GM18907 (cell line): ENCODE measurements around the gene SRF.

Source experiments
- ATAC-seq: cut with Tn5 transposase; IDR thresholded peaks from one replicate; pipeline ENCODE4 v1.9.1; 2021; ENCODE audit warnings: mild to moderate bottlenecking, moderate library complexity; ENCODE audit not compliant: unreplicated experiment

The SRF gene

DNA sequence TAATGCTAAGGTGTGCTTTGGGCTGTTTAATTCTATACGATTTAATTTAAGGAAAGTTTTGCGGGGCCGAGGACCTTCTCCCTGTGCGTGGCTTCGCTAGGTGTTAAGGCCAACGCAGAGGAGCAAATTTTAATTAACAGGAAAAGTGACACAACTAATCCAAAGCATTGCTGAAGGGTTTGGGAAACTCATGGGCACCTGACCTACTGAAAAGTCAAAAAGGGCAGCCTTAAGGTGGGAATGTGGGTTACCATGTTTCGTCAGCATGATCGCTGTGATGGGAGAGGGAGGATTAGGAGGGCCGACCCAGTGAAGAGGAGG, 10.5 kb downstream of the SRF start:
- ATAC-seq = no peak

DNA sequence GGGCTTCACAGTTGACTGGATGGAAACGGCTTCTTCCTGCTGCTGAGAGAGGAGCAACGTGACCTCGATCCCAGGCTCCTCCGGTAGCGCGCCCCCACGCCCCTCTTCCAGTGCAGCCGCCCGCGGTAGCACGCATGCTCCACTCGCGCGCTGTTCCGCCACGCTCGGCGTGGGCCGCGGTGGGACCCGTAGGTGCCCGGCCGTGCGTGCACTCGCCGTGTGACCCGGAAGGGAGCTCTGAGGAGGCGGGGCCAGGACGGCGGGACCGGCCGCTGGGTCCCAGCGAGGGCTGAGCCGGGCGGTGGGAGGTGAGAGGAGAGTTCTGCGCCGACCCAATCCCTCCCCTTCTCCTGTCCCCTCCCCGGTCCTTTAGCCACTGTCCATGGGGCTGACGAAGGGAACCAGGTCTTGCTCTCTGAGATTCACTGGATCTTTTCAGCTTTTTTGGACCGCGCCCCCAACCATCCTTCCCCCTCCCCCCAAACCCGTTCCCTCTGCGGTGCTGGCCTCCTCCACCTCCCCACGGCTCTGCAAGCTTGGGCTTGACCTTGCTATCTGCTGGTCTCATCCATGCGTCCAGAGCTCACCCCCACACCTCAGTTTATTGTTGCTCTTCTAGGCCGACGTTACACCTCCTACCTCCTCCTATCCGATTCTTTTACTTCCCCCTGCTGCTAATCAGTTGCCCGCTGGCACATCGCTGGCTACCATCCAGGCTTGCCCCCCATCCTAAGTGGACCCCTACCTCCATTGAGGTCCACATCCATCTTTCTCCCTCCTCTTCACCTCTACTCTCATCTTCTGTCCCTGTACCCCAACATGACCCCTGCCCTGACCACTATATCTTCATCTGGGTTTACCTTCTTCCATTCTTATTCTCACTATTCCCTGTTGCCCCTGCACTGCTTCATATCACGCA, 11.1 kb downstream of the SRF start, which contains the start of gene CUL9:
CUL9 (plus strand) TSS at position 255 of the 919 bp plus-strand sequence. CDS start 2,115 bp downstream, outside the sequence.
- ATAC-seq = peak; percentile 88

DNA sequence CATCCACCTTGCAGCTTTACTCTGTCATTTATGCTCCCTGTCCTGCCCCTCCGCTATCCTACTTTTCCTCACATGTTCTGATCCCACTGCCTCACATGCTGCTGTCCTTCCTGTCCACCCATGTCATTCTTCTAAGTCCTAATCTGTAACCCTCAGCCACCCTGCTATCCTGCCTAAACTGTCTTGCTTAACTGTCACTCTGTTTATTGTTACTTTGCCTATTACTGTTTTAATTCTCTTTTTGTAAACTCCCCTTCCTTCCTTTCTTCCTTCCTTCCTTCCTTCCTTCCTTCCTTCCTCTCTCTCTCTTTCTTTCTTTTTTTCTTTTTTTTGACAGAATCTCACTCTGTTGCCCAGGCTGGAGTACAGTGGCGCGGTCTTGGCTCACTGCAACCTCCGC, 12.4 kb downstream of the SRF start:
- no peak for ATAC-seq

DNA sequence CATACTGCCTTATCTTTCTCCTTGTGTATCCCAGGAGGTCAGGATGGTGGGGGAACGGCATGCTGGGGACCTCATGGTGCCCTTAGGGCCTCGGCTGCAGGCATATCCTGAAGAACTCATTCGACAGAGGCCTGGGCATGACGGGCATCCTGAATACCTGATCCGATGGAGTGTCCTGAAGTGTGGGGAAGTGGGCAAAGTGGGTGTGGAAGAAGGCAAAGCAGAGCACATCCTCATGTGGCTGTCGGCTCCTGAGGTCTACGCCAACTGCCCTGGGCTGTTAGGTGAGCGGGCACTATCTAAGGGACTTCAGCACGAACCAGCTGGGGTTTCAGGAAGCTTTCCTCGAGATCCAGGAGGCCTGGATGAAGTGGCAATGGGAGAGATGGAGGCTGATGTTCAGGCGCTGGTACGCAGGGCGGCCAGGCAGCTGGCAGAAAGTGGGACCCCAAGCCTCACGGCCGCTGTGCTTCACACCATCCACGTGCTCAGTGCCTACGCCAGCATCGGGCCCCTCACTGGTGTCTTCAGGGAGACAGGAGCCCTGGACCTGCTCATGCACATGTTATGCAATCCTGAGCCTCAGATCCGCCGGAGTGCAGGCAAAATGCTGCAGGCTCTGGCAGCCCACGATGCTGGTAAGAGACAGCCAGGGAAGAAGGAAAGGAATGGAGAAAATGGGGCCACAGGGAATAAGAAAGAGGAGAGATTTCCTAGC, 13.4 kb downstream of the SRF start:
- no peak for ATAC-seq

DNA sequence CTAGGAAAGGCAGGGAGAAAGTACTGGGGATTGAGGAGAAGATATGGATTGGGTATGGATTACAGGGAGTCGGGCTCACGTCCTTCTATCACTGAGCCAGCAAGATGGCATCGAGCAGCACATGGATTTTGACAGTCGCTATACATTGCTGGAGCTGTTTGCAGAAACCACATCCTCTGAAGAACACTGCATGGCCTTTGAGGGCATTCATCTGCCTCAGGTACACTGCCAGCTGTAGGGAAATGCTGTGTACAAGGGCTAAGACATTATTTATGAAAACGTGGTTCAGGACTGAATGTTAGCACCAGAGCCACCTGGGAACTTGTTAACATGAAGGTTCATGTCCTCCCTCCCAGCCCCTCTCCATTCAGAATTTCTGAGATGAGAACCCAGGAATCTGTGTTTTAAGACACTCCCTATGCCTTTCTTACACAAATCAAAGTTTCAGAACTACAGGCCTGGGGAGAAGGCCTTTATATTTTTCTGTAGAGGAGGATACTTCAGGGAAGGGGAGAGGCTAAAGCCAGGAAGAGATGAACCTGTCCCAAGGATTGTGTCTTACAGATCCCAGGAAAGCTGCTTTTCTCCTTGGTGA, 14.4 kb downstream of the SRF start:
- ATAC-seq = no peak

DNA sequence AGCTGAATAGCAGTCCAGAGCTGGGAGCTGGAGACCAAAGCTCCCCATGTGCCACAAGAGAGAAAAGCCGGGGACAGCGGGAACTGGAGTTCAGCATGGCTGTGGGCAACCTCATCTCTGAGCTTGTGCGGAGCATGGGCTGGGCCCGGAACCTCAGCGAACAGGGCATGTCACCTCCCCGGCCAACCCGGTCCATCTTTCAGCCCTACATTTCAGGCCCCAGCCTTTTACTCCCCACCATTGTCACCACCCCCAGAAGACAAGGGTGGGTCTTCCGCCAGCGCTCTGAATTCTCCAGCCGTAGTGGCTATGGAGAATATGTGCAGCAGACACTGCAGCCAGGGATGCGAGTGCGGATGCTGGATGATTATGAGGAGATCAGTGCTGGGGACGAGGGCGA, 14.9 kb downstream of the SRF start:
- no peak for ATAC-seq

DNA sequence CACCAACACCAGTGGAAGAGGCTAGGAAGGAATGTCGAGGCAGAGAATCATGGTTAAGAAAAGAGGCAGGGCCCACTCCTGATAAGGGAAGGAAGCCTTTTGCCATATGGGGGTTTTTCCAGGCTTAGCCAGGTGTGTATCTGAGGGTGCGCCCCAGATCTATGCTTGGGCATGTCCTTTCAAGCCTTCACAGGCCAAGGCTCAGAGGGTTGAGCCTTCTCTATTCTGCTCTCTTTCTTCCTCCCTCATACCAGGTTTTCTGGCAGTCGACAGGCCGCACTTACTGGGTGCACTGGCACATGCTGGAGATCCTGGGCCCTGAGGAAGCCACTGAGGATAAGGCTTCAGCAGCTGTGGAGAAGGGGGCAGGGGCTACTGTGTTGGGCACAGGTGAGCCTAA, 15.6 kb downstream of the SRF start:
- ATAC-seq = no peak

DNA sequence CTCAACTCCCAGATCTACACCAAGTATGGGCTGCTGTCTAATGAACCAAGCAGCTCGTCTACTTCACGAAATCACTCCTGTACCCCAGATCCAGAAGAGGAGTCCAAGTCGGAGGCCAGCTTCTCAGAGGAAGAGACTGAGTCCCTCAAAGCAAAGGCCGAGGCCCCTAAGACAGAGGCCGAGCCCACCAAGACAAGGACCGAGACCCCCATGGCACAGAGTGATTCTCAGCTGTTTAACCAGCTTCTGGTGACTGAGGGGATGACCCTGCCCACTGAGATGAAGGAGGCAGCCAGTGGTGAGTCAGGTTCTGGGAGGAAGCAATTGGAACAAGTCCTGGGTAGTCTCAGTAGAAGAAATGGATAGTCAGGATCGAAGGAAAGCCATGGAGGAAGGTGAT, 16.8 kb downstream of the SRF start:
- ATAC-seq = no peak

DNA sequence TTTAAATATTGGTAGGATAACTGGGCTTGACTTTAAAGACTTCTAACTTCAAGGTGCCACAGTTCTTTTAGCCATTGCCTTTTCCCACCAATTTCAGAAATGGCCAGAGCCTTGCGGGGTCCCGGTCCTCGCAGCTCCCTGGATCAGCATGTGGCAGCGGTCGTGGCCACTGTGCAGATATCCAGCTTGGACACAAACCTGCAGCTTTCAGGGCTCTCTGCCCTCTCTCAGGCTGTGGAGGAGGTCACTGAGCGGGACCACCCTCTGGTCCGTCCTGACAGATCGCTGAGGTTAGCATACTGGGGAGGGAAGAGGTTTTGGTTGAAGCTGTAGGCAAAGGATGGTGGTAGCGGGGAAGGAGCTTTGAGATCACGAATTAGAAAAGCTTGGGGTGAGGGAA, 17.4 kb downstream of the SRF start:
- ATAC-seq = no peak

DNA sequence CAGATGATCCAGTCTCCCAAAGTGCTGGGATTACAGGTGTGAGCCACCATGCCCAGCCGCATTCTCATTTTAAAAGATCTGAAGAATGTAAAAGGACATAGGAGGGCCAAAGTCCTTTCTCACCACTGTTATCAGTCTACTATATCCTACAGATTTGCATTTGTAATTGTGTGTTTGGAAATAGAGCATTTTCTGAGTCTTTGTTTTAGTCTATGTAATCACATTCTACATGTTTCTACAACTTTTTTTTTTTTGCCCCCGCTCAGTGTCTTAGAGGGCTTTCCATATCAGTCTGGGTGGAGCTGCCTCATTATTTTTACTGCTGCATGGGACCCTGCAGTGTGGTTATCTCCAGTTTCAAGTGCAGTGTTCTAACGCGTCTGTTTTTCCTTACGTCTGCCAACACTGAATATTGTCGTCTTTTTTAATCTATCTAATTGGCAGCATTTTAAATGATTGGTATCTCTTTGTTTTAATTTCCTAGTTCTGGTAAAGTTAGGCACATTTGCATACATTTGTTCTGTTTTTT, 18.8 kb downstream of the SRF start:
- no peak for ATAC-seq

DNA sequence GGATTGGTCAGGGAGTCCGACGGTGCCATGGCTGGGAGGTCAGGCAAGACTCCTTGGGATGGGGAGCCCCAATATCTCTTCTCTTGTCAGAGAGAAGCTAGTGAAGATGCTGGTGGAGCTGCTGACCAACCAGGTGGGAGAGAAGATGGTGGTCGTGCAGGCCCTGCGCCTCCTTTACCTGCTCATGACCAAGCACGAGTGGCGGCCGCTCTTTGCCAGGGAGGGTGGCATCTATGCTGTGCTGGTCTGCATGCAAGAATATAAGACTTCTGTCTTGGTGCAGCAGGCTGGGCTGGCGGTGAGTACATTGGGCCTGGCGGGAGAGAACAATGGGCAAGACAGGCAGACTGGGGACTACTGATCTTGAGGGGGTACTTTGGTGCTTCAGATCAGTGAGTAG, 21.8 kb downstream of the SRF start:
- no peak for ATAC-seq

DNA sequence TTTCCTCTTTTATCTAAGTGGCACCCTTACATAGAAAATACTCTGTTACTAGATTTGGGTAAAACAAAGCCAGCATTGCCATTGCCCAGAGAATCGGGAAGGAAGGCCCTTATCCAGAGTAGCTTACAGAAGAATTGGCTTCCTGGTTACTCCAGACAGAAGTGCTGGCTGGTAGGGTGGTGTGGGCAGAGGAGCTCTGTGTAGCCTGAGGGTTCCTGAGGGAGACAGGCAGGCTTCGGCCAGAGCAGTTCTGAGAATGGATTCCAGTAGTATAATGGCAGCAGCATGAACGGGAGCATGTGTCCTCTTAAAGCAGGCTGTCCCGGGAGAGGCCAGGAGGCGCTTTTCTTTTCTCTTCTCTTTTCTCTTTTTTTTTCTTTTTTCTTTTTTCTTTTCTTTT, 22.9 kb downstream of the SRF start:
- no peak for ATAC-seq

DNA sequence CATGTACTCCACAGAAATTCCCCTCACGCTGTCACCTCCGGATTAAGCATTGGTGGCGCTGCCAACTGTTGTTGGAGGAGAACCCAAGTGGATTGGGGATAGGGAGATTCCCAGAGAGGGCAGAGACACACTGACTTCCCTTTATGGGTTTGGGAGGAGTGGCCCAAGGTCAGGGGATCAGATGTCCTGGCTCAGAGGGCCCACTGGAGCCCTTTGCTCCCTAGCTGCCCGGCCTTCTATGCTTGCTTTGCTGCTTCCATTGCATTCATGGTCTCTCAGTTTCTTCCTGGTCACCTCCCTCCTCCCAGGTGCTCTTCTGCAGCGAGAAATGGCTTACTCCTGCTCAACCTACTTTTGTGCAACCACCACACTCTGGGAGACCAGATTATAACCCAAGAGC, 25.3 kb downstream of the SRF start:
- no peak for ATAC-seq

DNA sequence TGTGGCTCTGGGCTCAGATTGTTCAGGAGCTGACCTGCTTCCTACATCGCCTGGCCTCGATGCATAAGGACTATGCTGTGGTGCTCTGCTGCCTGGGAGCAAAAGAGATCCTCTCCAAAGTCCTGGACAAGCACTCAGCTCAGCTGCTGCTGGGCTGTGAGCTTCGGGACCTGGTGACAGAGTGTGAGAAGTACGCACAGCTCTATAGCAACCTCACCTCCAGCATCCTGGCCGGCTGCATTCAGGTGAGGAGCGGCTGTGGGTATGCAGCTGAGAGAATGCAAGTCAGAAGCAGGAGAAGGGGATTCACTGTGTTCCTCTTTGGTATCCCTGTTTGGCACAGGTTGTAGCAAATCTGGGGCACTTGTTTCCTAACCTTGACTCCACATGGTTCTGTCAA, 28.8 kb downstream of the SRF start:
- ATAC-seq = no peak

DNA sequence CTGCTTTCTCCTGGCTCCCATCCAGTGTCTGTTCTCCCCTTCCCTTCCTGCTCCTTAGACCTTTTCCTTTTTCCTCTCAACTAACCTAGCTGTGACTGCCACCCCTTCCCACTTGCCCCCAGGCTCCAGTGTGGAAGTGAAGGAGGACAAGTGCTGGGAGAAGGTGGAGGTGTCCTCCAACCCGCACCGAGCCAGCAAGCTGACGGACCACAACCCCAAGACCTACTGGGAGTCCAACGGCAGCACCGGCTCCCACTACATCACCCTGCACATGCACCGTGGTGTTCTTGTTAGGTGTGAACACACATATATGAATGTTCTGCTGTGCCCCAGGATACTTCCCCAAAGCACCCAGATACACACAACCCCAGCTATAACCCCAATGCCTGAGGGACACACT, 29.5 kb downstream of the SRF start:
- no peak for ATAC-seq

DNA sequence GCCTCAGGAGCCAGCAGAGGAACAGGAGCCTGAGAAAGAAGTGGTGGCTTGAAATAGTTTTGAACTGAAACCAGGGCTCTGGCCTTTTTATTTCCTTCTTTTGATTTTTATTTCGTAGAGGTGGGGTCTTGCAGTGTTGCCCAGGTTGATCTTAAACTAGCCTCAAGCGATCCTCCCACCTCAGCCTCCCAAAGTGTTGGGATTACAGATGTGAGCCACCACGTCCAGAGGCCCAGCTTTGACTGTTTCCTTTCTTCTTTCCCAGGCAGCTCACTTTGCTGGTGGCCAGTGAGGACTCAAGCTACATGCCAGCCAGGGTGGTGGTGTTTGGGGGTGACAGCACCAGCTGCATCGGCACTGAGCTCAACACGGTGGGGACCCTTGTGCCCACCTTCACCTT, 31.4 kb downstream of the SRF start:
- ATAC-seq = no peak

DNA sequence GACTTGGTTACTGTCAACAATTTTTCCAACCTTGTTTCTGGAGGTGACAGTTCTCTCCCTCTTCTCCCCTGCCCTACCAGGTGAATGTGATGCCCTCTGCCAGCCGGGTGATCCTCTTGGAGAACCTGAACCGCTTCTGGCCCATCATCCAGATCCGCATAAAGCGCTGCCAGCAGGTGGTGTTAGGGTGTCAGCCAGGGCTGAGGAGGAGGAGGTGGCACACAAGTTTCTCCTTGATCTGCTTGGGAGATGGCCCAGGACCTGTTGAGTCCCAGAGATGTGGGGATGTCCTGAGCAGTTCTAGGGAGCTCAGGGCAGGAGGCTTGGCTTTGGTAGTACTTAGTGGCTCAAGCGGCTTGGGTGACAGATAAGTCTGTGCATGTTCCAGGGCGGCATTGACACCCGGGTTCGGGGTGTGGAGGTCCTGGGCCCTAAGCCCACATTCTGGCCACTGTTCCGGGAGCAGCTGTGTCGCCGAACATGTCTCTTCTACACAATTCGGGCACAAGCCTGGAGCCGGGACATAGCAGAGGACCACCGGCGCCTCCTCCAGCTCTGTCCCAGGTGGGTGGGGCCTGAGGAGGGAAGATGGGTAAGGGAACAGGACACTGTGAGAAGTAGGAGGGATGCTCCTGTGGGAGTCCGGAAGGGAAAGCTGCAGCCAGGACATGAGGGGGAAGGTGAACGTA, 32.1 kb downstream of the SRF start:
- no peak for ATAC-seq

DNA sequence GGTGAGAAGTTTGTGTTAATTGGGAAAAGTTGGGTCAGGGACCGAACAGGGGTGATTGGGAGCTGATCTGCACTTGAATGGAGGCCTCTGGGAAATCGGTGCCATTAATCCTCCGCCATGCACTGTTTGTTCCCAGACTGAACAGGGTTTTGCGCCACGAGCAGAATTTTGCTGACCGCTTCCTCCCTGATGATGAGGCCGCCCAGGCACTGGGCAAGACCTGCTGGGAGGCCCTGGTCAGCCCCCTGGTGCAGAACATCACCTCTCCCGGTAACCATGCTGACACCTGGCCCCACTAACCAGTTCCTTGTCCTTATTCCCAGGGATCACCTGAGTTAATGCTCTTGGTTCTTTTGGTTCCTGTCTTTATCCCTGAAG, 32.6 kb downstream of the SRF start:
- ATAC-seq = no peak

DNA sequence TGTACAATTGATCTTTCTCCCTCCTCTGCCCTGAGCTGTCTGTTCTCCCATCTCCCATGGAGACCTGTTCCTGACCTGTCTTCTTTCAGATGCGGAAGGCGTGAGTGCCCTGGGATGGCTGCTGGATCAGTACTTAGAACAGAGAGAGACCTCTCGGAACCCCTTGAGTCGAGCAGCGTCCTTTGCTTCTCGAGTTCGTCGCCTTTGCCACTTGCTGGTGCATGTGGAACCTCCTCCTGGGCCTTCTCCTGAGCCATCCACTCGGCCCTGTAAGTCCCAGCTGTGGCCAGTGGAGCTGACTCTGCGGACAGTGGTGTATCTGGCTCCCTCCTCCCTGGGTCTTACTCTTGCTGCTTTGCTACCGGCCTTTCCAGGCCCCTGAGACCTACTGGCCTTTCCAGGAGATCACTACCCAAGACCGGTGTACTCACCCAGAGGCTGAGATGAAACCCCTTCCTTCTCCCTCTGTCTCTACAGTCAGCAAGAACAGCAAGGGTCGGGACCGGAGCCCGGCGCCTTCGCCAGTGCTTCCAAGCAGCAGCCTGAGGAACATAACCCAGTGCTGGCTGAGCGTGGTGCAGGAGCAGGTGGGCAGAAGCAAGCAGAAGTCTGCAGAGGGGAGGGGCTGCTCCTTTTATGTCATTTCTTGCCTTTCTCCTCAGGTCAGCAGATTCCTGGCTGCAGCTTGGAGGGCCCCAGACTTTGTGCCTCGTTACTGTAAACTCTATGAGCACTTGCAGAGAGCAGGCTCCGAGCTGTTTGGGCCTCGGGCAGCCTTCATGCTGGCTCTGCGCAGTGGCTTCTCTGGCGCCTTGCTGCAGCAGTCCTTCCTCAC, 33.4 kb downstream of the SRF start:
- no peak for ATAC-seq

DNA sequence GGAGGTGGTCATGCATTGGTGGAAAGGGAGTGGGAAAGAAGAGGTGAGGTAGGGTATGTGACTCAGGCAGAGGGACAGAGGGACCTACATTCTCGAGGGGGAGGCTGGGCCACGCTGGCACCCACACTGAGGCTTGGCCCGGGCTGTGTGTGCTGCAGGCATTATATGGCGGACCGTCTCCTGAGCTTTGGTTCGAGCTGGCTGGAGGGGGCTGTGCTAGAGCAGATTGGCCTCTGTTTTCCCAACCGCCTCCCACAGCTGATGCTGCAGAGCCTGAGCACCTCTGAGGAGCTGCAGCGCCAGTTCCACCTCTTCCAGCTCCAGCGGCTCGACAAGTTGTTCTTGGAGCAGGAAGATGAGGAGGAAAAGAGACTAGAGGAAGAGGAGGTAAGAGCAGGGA, 34.8 kb downstream of the SRF start:
- ATAC-seq = no peak
